NB4 (cell line): ENCODE results near the gene OTOP3.

Experiments used
- POLR2A ChIP-seq: IDR thresholded peaks from 2 replicates; pipeline ENCODE4 v1.6.1; 2011; ENCODE audit warnings: mild to moderate bottlenecking; ENCODE audit not compliant: insufficient read length; ENCODE audit errors: extremely low read depth
- TF ChIP-seq, protein P1 (sequence below): IDR thresholded peaks from one replicate; pipeline ENCODE4 v1.5.1; 2012; ENCODE audit warnings: low read depth, low read length
- TF ChIP-seq, protein P2 (sequence below): IDR thresholded peaks from 2 replicates; pipeline ENCODE4 v1.6.1; 2011; ENCODE audit warnings: low read depth, low read length

- TF ChIP-seq, protein P1, sequence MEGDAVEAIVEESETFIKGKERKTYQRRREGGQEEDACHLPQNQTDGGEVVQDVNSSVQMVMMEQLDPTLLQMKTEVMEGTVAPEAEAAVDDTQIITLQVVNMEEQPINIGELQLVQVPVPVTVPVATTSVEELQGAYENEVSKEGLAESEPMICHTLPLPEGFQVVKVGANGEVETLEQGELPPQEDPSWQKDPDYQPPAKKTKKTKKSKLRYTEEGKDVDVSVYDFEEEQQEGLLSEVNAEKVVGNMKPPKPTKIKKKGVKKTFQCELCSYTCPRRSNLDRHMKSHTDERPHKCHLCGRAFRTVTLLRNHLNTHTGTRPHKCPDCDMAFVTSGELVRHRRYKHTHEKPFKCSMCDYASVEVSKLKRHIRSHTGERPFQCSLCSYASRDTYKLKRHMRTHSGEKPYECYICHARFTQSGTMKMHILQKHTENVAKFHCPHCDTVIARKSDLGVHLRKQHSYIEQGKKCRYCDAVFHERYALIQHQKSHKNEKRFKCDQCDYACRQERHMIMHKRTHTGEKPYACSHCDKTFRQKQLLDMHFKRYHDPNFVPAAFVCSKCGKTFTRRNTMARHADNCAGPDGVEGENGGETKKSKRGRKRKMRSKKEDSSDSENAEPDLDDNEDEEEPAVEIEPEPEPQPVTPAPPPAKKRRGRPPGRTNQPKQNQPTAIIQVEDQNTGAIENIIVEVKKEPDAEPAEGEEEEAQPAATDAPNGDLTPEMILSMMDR = no peak
- no peak for TF ChIP-seq POLR2A
- TF ChIP-seq, protein P2, sequence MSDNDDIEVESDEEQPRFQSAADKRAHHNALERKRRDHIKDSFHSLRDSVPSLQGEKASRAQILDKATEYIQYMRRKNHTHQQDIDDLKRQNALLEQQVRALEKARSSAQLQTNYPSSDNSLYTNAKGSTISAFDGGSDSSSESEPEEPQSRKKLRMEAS = no peak
These were observed 28.0 kb downstream of the OTOP3 start for GRCh38 chr17:74963656-74964055.
